ENCODE results near the gene PITX2.

The PITX2 gene

GRCh38 chr4:110668463-110669235, 45.8 kb upstream of the PITX2 start:
- no peak for DNase-seq
- Histone ChIP-seq H4K20me1 (ENCODE audit: insufficient read depth, low read length) (no peaks in the 10 kb centered on the region), H3K36me3 (ENCODE audit: insufficient read depth, low read length) (no peaks in the 10 kb centered on the region), H3K9ac (ENCODE audit: low read depth, low read length) (no peak overlapping the region), H3K4me2 (ENCODE audit: insufficient read depth, low read length) (no peak overlapping the region), H3K27ac (ENCODE audit: low read length) (no peak overlapping the region), H3K9me3 (ENCODE audit: insufficient read depth, low read length, severe bottlenecking) (no peaks in the 10 kb centered on the region), H2AFZ (ENCODE audit: low read depth, low read length) (no peak overlapping the region), H3K27me3 (ENCODE audit: insufficient read depth, low read length, poor library complexity) (no peaks in the 10 kb centered on the region), H3K79me2 (ENCODE audit: insufficient read depth, low read length) (no peaks in the 10 kb centered on the region), H3K4me1 (ENCODE audit: insufficient read depth, low read length) (no peaks in the 10 kb centered on the region), H3K4me3 (ENCODE audit: low read depth in 1 of 2, low read length in 2 of 2) (no peak overlapping the region)
- no peak for ATAC-seq (ENCODE audit: insufficient read depth, low read depth)
- TF ChIP-seq EZH2 (IDR thresholded peaks at IDR 0.05; ENCODE audit: borderline replicate concordance, low read depth, low read length, severe bottlenecking) (no peak), CTCF (IDR thresholded peaks at IDR 0.05; ENCODE audit: borderline replicate concordance, extremely low read depth, low read length, poor library complexity, severe bottlenecking) (no peak)

GRCh38 chr4:110667670-110668069, 44.8 kb upstream of the PITX2 start:
- Histone ChIP-seq H3K4me2 (ENCODE audit: insufficient read depth, low read length) (no peak overlapping the region), H3K27ac (ENCODE audit: low read length) (no peak overlapping the region), H3K4me1 (ENCODE audit: insufficient read depth, low read length) (no peaks in the 10 kb centered on the region), H3K36me3 (ENCODE audit: insufficient read depth, low read length) (no peaks in the 10 kb centered on the region), H3K79me2 (ENCODE audit: insufficient read depth, low read length) (no peaks in the 10 kb centered on the region), H2AFZ (ENCODE audit: low read depth, low read length) (no peak overlapping the region), H3K27me3 (ENCODE audit: insufficient read depth, low read length, poor library complexity) (peaks cover 3% of the 10 kb centered on the region), H4K20me1 (ENCODE audit: insufficient read depth, low read length) (no peaks in the 10 kb centered on the region), H3K4me3 (ENCODE audit: low read depth in 1 of 2, low read length in 2 of 2) (no peak overlapping the region), H3K9ac (ENCODE audit: low read depth, low read length) (no peak overlapping the region), H3K9me3 (ENCODE audit: insufficient read depth, low read length, severe bottlenecking) (no peaks in the 10 kb centered on the region)
- ATAC-seq (ENCODE audit: insufficient read depth, low read depth) (no peak), DNase-seq (no peak)
- TF ChIP-seq CTCF (IDR thresholded peaks at IDR 0.05; ENCODE audit: borderline replicate concordance, extremely low read depth, low read length, poor library complexity, severe bottlenecking) (no peak), EZH2 (IDR thresholded peaks at IDR 0.05; ENCODE audit: borderline replicate concordance, low read depth, low read length, severe bottlenecking) (no peak)

- H3K4me1 ChIP-seq (ENCODE audit: insufficient read depth, low read length): no peaks in the 10 kb centered on the region
- TF ChIP-seq CTCF (IDR thresholded peaks at IDR 0.05; ENCODE audit: borderline replicate concordance, extremely low read depth, low read length, poor library complexity, severe bottlenecking): no peak
- no peak for TF ChIP-seq EZH2 (IDR thresholded peaks at IDR 0.05; ENCODE audit: borderline replicate concordance, low read depth, low read length, severe bottlenecking)
- ATAC-seq (ENCODE audit: insufficient read depth, low read depth): no peak
Observed at GRCh38 chr4:110666030-110666429, 43.2 kb upstream of the PITX2 start.

More at GRCh38 chr4:110666030-110666429, 43.2 kb upstream of the PITX2 start:
- peaks cover 7% of the 10 kb centered on the region for H3K27me3 ChIP-seq (ENCODE audit: insufficient read depth, low read length, poor library complexity)
- H4K20me1 ChIP-seq (ENCODE audit: insufficient read depth, low read length): no peaks in the 10 kb centered on the region
- H3K9me3 ChIP-seq (ENCODE audit: insufficient read depth, low read length, severe bottlenecking): no peaks in the 10 kb centered on the region
- no peak overlapping the region for H3K4me3 ChIP-seq (ENCODE audit: low read depth in 1 of 2, low read length in 2 of 2)
- H2AFZ ChIP-seq (ENCODE audit: low read depth, low read length): no peak overlapping the region
- H3K4me2 ChIP-seq (ENCODE audit: insufficient read depth, low read length): no peak overlapping the region
- no peaks in the 10 kb centered on the region for H3K79me2 ChIP-seq (ENCODE audit: insufficient read depth, low read length)
- H3K9ac ChIP-seq (ENCODE audit: low read depth, low read length): no peak overlapping the region
- no peaks in the 10 kb centered on the region for H3K36me3 ChIP-seq (ENCODE audit: insufficient read depth, low read length)
- DNase-seq: no peak
- no peak overlapping the region for H3K27ac ChIP-seq (ENCODE audit: low read length)

Data from DND-41 (cell line).